ENCODE data around the gene TRIM10.

DNA sequence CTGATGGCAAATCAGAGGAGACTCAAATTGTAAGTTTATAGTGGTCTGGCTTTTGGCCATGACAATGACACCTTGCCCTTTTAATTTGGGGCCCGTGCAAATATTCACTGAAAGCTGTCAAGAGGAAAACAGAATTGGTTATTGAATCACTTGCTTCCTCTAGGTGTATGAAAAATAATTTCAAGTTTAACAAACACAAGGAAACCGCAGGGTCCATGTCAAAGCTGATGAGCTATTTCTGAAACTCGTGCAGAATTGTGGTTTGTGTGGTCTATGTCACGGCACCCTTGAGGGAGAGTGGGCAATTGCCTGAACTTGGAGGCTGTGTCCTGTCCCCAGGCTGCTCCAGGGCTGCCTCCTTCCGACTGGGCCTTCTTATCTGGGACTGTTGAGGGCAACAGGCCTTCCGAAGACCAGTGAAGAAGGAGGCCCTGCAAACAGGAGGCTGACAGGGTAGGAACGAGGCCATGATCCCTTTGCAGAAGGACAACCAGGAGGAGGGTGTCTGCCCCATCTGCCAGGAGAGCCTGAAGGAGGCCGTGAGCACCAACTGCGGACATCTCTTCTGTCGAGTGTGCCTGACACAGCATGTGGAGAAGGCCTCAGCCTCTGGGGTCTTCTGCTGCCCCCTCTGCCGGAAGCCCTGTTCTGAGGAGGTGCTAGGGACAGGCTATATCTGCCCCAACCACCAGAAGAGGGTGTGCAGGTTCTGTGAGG lies 24.3 kb downstream of the TRIM10 start:
- TF ChIP-seq POLR2A (IDR thresholded peaks at IDR 0.05): no peak
- TF ChIP-seq, protein P1, sequence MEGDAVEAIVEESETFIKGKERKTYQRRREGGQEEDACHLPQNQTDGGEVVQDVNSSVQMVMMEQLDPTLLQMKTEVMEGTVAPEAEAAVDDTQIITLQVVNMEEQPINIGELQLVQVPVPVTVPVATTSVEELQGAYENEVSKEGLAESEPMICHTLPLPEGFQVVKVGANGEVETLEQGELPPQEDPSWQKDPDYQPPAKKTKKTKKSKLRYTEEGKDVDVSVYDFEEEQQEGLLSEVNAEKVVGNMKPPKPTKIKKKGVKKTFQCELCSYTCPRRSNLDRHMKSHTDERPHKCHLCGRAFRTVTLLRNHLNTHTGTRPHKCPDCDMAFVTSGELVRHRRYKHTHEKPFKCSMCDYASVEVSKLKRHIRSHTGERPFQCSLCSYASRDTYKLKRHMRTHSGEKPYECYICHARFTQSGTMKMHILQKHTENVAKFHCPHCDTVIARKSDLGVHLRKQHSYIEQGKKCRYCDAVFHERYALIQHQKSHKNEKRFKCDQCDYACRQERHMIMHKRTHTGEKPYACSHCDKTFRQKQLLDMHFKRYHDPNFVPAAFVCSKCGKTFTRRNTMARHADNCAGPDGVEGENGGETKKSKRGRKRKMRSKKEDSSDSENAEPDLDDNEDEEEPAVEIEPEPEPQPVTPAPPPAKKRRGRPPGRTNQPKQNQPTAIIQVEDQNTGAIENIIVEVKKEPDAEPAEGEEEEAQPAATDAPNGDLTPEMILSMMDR (IDR thresholded peaks at IDR 0.05): no peak

Measured in right lobe of liver (tissue), 4 donors.